HG02852 (cell line): ENCODE data around the gene SOWAHB.

Experiments
- ATAC-seq: cut with Tn5 transposase; IDR thresholded peaks from one replicate; pipeline ENCODE4 v1.9.1; 2021; ENCODE audit warnings: mild to moderate bottlenecking, moderate library complexity; ENCODE audit not compliant: unreplicated experiment

Gene SOWAHB

GRCh38 chr4:76897536-76898384, at the start of gene SOWAHB:
Gene SOWAHB, minus strand, starts transcription at chr4:76898144. Its CDS starts 295 bp downstream, at chr4:76897849.
- ATAC-seq, result peak; percentile 54

GRCh38 chr4:76947369-76947768, 49.4 kb upstream of the SOWAHB start:
- ATAC-seq, result no peak

- no peak for ATAC-seq
Observed at GRCh38 chr4:76943790-76944189, 45.8 kb upstream of the SOWAHB start.

GRCh38 chr4:76943129-76943620, 45.2 kb upstream of the SOWAHB start:
- ATAC-seq, result no peak

GRCh38 chr4:76939184-76939583, 41.2 kb upstream of the SOWAHB start:
- ATAC-seq, result no peak

- ATAC-seq, result no peak
Observed at GRCh38 chr4:76931576-76932276, 33.8 kb upstream of the SOWAHB start.

- no peak for ATAC-seq
Observed at GRCh38 chr4:76931087-76931486, 33.1 kb upstream of the SOWAHB start.

GRCh38 chr4:76930685-76931084, 32.7 kb upstream of the SOWAHB start:
- ATAC-seq, result no peak

GRCh38 chr4:76926841-76927240, 28.9 kb upstream of the SOWAHB start:
- no peak for ATAC-seq

GRCh38 chr4:76923619-76924357, 25.8 kb upstream of the SOWAHB start:
- no peak for ATAC-seq

- ATAC-seq, result no peak
Observed at GRCh38 chr4:76920715-76921114, 22.8 kb upstream of the SOWAHB start.

GRCh38 chr4:76909711-76910110, 11.8 kb upstream of the SOWAHB start:
- no peak for ATAC-seq

GRCh38 chr4:76905521-76905920, 7.6 kb upstream of the SOWAHB start:
- no peak for ATAC-seq

- ATAC-seq, result no peak
Observed at GRCh38 chr4:76904646-76905190, 6.8 kb upstream of the SOWAHB start.

GRCh38 chr4:76902233-76902890, 4.4 kb upstream of the SOWAHB start:
- ATAC-seq, result no peak

GRCh38 chr4:76898949-76899645, 1.2 kb upstream of the SOWAHB start:
- no peak for ATAC-seq

- ATAC-seq, result no peak
Observed at GRCh38 chr4:76898385-76898692, 395 bp upstream of the SOWAHB start.

- ATAC-seq, result peak; percentile 23
Observed at GRCh38 chr4:76896614-76897535, 1.1 kb downstream of the SOWAHB start.

GRCh38 chr4:76896048-76896447, 1.9 kb downstream of the SOWAHB start:
- no peak for ATAC-seq
